NCI-H146 treated with DMSO at 0.1 percent for 48 hours (cell line): ENCODE results near the gene FZD10.

ENCODE experiments used
- DNase-seq: peaks from one replicate; lab custom pipeline; 2025; ENCODE audit not compliant: unreplicated experiment; lab: John Stamatoyannopoulos, UW

The FZD10 gene

GRCh38 chr12:130153803-130154202, 8.5 kb upstream of the FZD10 start:
- no peak for DNase-seq

GRCh38 chr12:130154276-130155070, 7.8 kb upstream of the FZD10 start:
- DNase-seq = no peak

- no peak for DNase-seq
Observed at GRCh38 chr12:130155416-130156073, 6.7 kb upstream of the FZD10 start.

GRCh38 chr12:130156652-130157275, 5.5 kb upstream of the FZD10 start:
- DNase-seq = no peak

- DNase-seq = no peak
Observed at GRCh38 chr12:130157998-130158753, 4.1 kb upstream of the FZD10 start.

GRCh38 chr12:130158754-130159059, 3.6 kb upstream of the FZD10 start:
- no peak for DNase-seq

GRCh38 chr12:130160306-130160705, 2.0 kb upstream of the FZD10 start:
- DNase-seq = no peak

- no peak for DNase-seq
Observed at GRCh38 chr12:130160711-130161231, 1.5 kb upstream of the FZD10 start.

GRCh38 chr12:130161261-130162243, 712 bp upstream of the FZD10 start:
- DNase-seq = peak; percentile 8

- no peak for DNase-seq
Observed at GRCh38 chr12:130162745-130163460, 639 bp downstream of the FZD10 start.

GRCh38 chr12:130163461-130164215, 1.4 kb downstream of the FZD10 start:
- DNase-seq = no peak

- DNase-seq = no peak
Observed at GRCh38 chr12:130164216-130164542, 1.9 kb downstream of the FZD10 start.

GRCh38 chr12:130164936-130165335, 2.7 kb downstream of the FZD10 start:
- no peak for DNase-seq

GRCh38 chr12:130166306-130166705, 4.0 kb downstream of the FZD10 start:
- DNase-seq = no peak

GRCh38 chr12:130167537-130167936, 5.3 kb downstream of the FZD10 start:
- DNase-seq = no peak

GRCh38 chr12:130169256-130169655, 7.0 kb downstream of the FZD10 start:
- DNase-seq = no peak

GRCh38 chr12:130169924-130170323, 7.7 kb downstream of the FZD10 start:
- no peak for DNase-seq

GRCh38 chr12:130170611-130171010, 8.3 kb downstream of the FZD10 start:
- no peak for DNase-seq
